Heart left ventricle (tissue), 16 donors: Measurements from ENCODE around the gene RPRD1B. TPM values are rescaled to one million over a fixed set of nuclear protein-coding genes. Genes with fewer than 3 reads are reported as not detected.

Experiments
- ATAC-seq, 4 donors: fragments of 200-7000 bp; cut with Tn5 transposase; one replicate each; pipeline ENCODE4 v1.9.1; 2020 to 2022; ENCODE audit warnings: moderate library complexity in 4 of 4, mild to moderate bottlenecking in 3 of 4, moderate number of reproducible peaks in 1 of 4
- DNase-seq, 5 donors: peaks; one replicate each; pipeline ENCODE4 v3.0.0-alpha.2; 2020
- H3K27ac ChIP-seq, 12 donors: fragments of 200-600 bp; sonication (generic) in 4 of 12; one replicate each; pipeline versions ENCODE4 v1.5.0 to v1.8.0; 2016 to 2022; ENCODE audit warnings: mild to moderate bottlenecking in 2 of 12
- H3K27me3 ChIP-seq, 9 donors: fragments of 200-600 bp; sonication (generic) in 2 of 9; one replicate each; pipeline versions ENCODE4 v1.5.1 to v1.8.0; 2016 to 2022; ENCODE audit warnings: mild to moderate bottlenecking in 3 of 9
- H3K36me3 ChIP-seq, 9 donors: fragments of 200-600 bp; sonication (generic) in 2 of 9; one replicate each; pipeline versions ENCODE4 v1.5.0 to v1.8.0; 2018 to 2022; ENCODE audit warnings: mild to moderate bottlenecking in 2 of 9
- H3K4me1 ChIP-seq, 12 donors: fragments of 200-600 bp; sonication (generic) in 4 of 12; one replicate each; pipeline versions ENCODE4 v1.5.0 to v1.8.0; 2016 to 2022; ENCODE audit warnings: mild to moderate bottlenecking in 3 of 12
- H3K4me3 ChIP-seq, 12 donors: fragments of 200-600 bp; sonication (generic) in 4 of 12; one replicate each; pipeline versions ENCODE4 v1.5.0 to v1.8.0; 2017 to 2022; ENCODE audit warnings: mild to moderate bottlenecking in 9 of 12, moderate library complexity in 4 of 12
- H3K9me3 ChIP-seq, 12 donors: fragments of 200-600 bp; sonication (generic) in 4 of 12; one replicate each; pipeline versions ENCODE4 v1.5.0 to v1.8.0; 2016 to 2022; ENCODE audit warnings: mild to moderate bottlenecking in 1 of 12
- CTCF ChIP-seq, 12 donors: fragments of 200-600 bp; sonication (generic) in 4 of 12; IDR thresholded peaks; one replicate each; pipeline versions ENCODE4 v1.5.0 to v1.8.0; 2018 to 2022; ENCODE audit warnings: antibody characterized with exemption in 12 of 12, mild to moderate bottlenecking in 5 of 12
- POLR2A ChIP-seq, 2 donors: fragments of 450-650 bp; IDR thresholded peaks; one replicate each; pipeline ENCODE4 v1.6.1; 2017; ENCODE audit warnings: antibody characterized with exemption in 2 of 2, mild to moderate bottlenecking in 2 of 2, moderate library complexity in 2 of 2
- WGBS, 4 donors: extraction: QIAGEN DNeasy Blood & Tissue Kit in 2 of 4; methylation state at CpG; one replicate each; pipeline versions ENCODE4 v1.1.5 to v1.1.7; 2013 to 2018; 5-methylcytosine and 5-hydroxymethylcytosine counted together
- intact Hi-C, 10 donors: fragments of 100-400 bp; cut with DNase I; formaldehyde crosslinking; loops; one replicate each; pipeline versions ENCODE4 v1.11.1 to v1.14.2; 2022
- polyA plus RNA-seq, 2 donors: library from polyadenylated mRNA; stranded (reverse); fragments of 200-250 nt; gene quantifications; one replicate each; pipeline ENCODE4 v1.2.3, GENCODE V29; 2013
- total RNA-seq, 9 donors: library from RNA; depleted of rRNA in 2 of 9; stranded (reverse); fragments of >200 nt in 2 of 9; fragmentation: NEBNext Ultra II Directional in 3 of 9; extraction: Animal tissue kit (Norgen Biotek cat#: 25700) in 3 of 9; gene quantifications; one replicate each; pipeline versions ENCODE4 v1.1.0 to v1.2.4, GENCODE V29; 2016 to 2023
- donor health status: ischemic (EF 13 %, LVEDD 7.1; RV severe dilation, severe dysfunction).
- donor health status: healthy with polysubstance abuse.
- donor health status: DM: no; HTN: yes; CAD: no.
- donor health status: DM: no; HTN: no; CAD: no.
- donor health status: ischemic (EF 25% LVEDD 6.9; RV normal size, moderate dysfunction).
- donor health status: ischemic (EF 25% LVEDD 5.7; RV mildly dilated, moderate dysfunction).
- donor health status: healthy.
- donor health status: DM: yes; HTN: yes; CAD: no.
- donor health status: ischemic (EF 35%, LVEDD 5.7; RV mildly dilated, moderate dysfunction).
- donor health status: nonischemic (EF 11% LVEDD 7.7; RV severe dilation, severe dysfunction).
- donor health status: DM: yes; HTN: yes; CAD: no.
- donor health status: PGD.
- donor health status: ischemic (EF 29% LVEDD 5.4; RV normal size, mild dysfunction).
- donor health status: nonischemic (EF 23%, LVEDD 6.1; RV moderate dilation, normal function).

The RPRD1B gene
- total and polyA plus RNA-seq, 11 donors: 9.1 to 60.2 (median 41.8) TPM

GRCh38 chr20:38061109-38061508 is 27.6 kb downstream of the RPRD1B start:
- no peak for DNase-seq
- WGBS, 4 donors: 76 to 81% (median 77%) methylated on average over 4 of the region's 4 CpGs
- no peak overlapping the region for H3K4me3 ChIP-seq
- no peaks in the 10 kb centered on the region for H3K9me3 ChIP-seq
- TF ChIP-seq CTCF (IDR thresholded peaks at IDR 0.05) (no peak), POLR2A (IDR thresholded peaks at IDR 0.05) (no peak)
- ATAC-seq: no peak
- peaks cover 0 to 29% (median 8%) of the 10 kb centered on the region in 12 donors for H3K4me1 ChIP-seq
- intact Hi-C loops: loop anchor here in 4 of 10 donors (2.0 to 10.0 kb wide), 4 partner anchors 106 to 344 kb away; partner anchors contain the start of gene TGM2 (in 1 of the 4)
- H3K27ac ChIP-seq: no peak overlapping the region
- H3K36me3 ChIP-seq: peaks cover 0 to 97% (median 84%) of the 10 kb centered on the region in 9 donors
- H3K27me3 ChIP-seq: no peaks in the 10 kb centered on the region

GRCh38 chr20:38062890-38063289 is 29.3 kb downstream of the RPRD1B start:
- H3K9me3 ChIP-seq: no peaks in the 10 kb centered on the region
- no peak overlapping the region for H3K4me3 ChIP-seq
- no peaks in the 10 kb centered on the region for H3K27me3 ChIP-seq
- H3K36me3 ChIP-seq: peaks cover 0 to 100% (median 96%) of the 10 kb centered on the region in 9 donors
- 66 to 78% (median 69%) methylated on average over 5 of the region's 5 CpGs for WGBS, 4 donors
- peaks cover 0 to 31% (median 11%) of the 10 kb centered on the region in 12 donors for H3K4me1 ChIP-seq
- ATAC-seq (no peak), DNase-seq (no peak)
- H3K27ac ChIP-seq: peak overlapping the region in 1 of 12 donors; percentile 20
- TF ChIP-seq POLR2A (IDR thresholded peaks at IDR 0.05): no peak
- no peak for TF ChIP-seq CTCF (IDR thresholded peaks at IDR 0.05)
- intact Hi-C loops: loop anchor here in 3 of 10 donors (5.0 to 10.0 kb wide), 3 partner anchors 104 to 342 kb away; partner anchors contain the start of gene TGM2 (in 1 of the 3)

- no peaks in the 10 kb centered on the region for H3K9me3 ChIP-seq
- peaks cover 0 to 100% (median 96%) of the 10 kb centered on the region in 9 donors for H3K36me3 ChIP-seq
- H3K4me1 ChIP-seq: peaks cover 0 to 31% (median 11%) of the 10 kb centered on the region in 12 donors
- ATAC-seq (no peak), DNase-seq (no peak)
- 70 to 76% (median 74%) methylated on average over 7 of the region's 7 CpGs for WGBS, 4 donors
- no peak for TF ChIP-seq CTCF (IDR thresholded peaks at IDR 0.05)
- no peak for TF ChIP-seq POLR2A (IDR thresholded peaks at IDR 0.05)
- H3K4me3 ChIP-seq: no peak overlapping the region
- H3K27me3 ChIP-seq: no peaks in the 10 kb centered on the region
- H3K27ac ChIP-seq: peak overlapping the region in 1 of 12 donors; percentile 6
- intact Hi-C loops: loop anchor here in 3 of 10 donors (5.0 to 10.0 kb wide), 3 partner anchors 103 to 341 kb away; partner anchors contain the start of gene TGM2 (in 1 of the 3)
Observed at GRCh38 chr20:38063911-38064530, 30.5 kb downstream of the RPRD1B start.

- H3K27ac ChIP-seq: peak overlapping the region in 11 of 12 donors; percentile 40 to 91 (median 73)
- no peaks in the 10 kb centered on the region for H3K9me3 ChIP-seq
- no peak overlapping the region for H3K4me3 ChIP-seq
- TF ChIP-seq CTCF (IDR thresholded peaks at IDR 0.05) (no peak), POLR2A (IDR thresholded peaks at IDR 0.05) (no peak)
- intact Hi-C loops: loop anchor here in 2 of 10 donors (10.0 kb wide), 2 partner anchors 259 to 339 kb away; no protein-coding TSS in a partner anchor
- peaks cover 0 to 31% (median 11%) of the 10 kb centered on the region in 12 donors for H3K4me1 ChIP-seq
- peaks cover 0 to 100% (median 97%) of the 10 kb centered on the region in 9 donors for H3K36me3 ChIP-seq
- WGBS, 4 donors: 57 to 68% (median 60%) methylated on average over 10 of the region's 10 CpGs
- peak in 3 of 4 donors; percentile 18 to 53 (median 46) for ATAC-seq
- no peaks in the 10 kb centered on the region for H3K27me3 ChIP-seq
- peak in 1 of 5 donors; percentile 48 for DNase-seq
Observed at GRCh38 chr20:38065764-38066375, 32.3 kb downstream of the RPRD1B start.
